Immature natural killer cell (primary cell): ENCODE results near the gene SF3B6. TPM values are rescaled to one million over a fixed set of nuclear protein-coding genes. Genes with fewer than 3 reads are reported as not detected.
"Not testable (repeated sequence)": the region's sequence is repeated elsewhere in the genome, so short reads cannot be mapped to it uniquely, and the experiment has no call there.

Source experiments
- DNase-seq, 3 donors: peaks; one replicate each; pipeline ENCODE4 v3.0.0; 2022; ENCODE audit warnings: mixed read lengths in 1 of 3
- H3K27ac Mint-ChIP-seq, 6 donors: one replicate each; pipeline ENCODE4 v1.8.0; 2020; ENCODE audit warnings: mixed read lengths in 6 of 6, mild to moderate bottlenecking in 5 of 6, inconsistent platforms in 4 of 6, moderate library complexity in 3 of 6
- H3K27me3 Mint-ChIP-seq, 3 donors: one replicate each; pipeline ENCODE4 v1.8.0; 2020 to 2021; ENCODE audit warnings: low read depth in 3 of 3, mild to moderate bottlenecking in 3 of 3, mixed read lengths in 3 of 3, moderate library complexity in 3 of 3, inconsistent platforms in 1 of 3
- H3K36me3 Mint-ChIP-seq, 3 donors: one replicate each; pipeline ENCODE4 v1.8.0; 2020; ENCODE audit warnings: mixed read lengths in 3 of 3, inconsistent platforms in 2 of 3, mild to moderate bottlenecking in 2 of 3
- H3K4me1 Mint-ChIP-seq, 2 donors: one replicate each; pipeline ENCODE4 v1.8.0; 2020; ENCODE audit warnings: inconsistent platforms in 2 of 2, mild to moderate bottlenecking in 2 of 2, mixed read lengths in 2 of 2, moderate library complexity in 1 of 2
- H3K4me3 Mint-ChIP-seq, 5 donors: one replicate each; pipeline ENCODE4 v1.8.0; 2020; ENCODE audit warnings: mild to moderate bottlenecking in 5 of 5, mixed read lengths in 5 of 5, inconsistent platforms in 3 of 5, moderate library complexity in 3 of 5
- H3K9me3 Mint-ChIP-seq, 6 donors: one replicate each; pipeline ENCODE4 v1.8.0; 2020; ENCODE audit warnings: mild to moderate bottlenecking in 6 of 6, mixed read lengths in 6 of 6, inconsistent platforms in 4 of 6, moderate library complexity in 3 of 6
- polyA plus RNA-seq, 3 donors: library from polyadenylated mRNA; unstranded; fragments of 300-500 nt; fragmentation: Illumina TruSeq; gene quantifications; one replicate each; pipeline ENCODE4 v1.2.3, GENCODE V29; 2021

SF3B6 gene
- polyA plus RNA-seq, 3 donors from 2014 or later = 173 to 199 (median 182) TPM

- Mint-ChIP-seq H3K4me3 (no peak overlapping the region), H3K4me1 (no peaks in the 10 kb centered on the region), H3K27ac (no peak overlapping the region), H3K36me3 (peaks cover 8 to 22% (median 14%) of the 10 kb centered on the region in 3 donors), H3K9me3 (peaks cover 0 to 13% (median 5%) of the 10 kb centered on the region in 6 donors), H3K27me3 (peaks cover 0 to 2% (median 0%) of the 10 kb centered on the region in 3 donors)
- no peak for DNase-seq
Measured at GRCh38 chr2:24107336-24107735, 31.2 kb upstream of the SF3B6 start.

GRCh38 chr2:24106786-24107185 lies 30.7 kb upstream of the SF3B6 start:
- no peak for DNase-seq
- no peak overlapping the region for H3K27ac Mint-ChIP-seq
- H3K27me3 Mint-ChIP-seq = peaks cover 0 to 2% (median 0%) of the 10 kb centered on the region in 3 donors
- H3K9me3 Mint-ChIP-seq = peaks cover 0 to 13% (median 5%) of the 10 kb centered on the region in 6 donors
- peaks cover 14 to 28% (median 20%) of the 10 kb centered on the region in 3 donors for H3K36me3 Mint-ChIP-seq
- H3K4me1 Mint-ChIP-seq = no peaks in the 10 kb centered on the region
- no peak overlapping the region for H3K4me3 Mint-ChIP-seq

DNA sequence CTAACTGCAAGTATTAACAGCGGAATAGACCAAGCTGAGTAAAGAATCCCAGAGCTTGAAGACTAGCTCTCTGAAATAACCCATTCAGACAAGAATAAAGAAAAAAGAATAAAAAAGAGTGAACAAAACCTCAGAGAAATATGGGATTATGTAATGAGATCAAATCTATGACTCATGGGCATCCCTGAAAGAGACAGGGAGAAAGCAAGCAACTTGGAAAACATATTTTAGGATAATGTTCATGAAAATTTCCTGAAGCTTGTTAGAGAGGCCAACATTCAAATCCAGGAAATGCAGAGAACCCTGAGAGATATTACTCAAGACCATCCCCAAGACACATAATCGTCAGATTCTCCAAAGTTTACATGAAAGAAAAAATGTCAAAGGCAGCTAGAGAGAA lies 29.7 kb upstream of the SF3B6 start:
- Mint-ChIP-seq H3K4me1 (no peaks in the 10 kb centered on the region), H3K9me3 (peaks cover 0 to 13% (median 5%) of the 10 kb centered on the region in 6 donors), H3K27ac (no peak overlapping the region), H3K4me3 (no peak overlapping the region), H3K27me3 (peaks cover 0 to 2% (median 0%) of the 10 kb centered on the region in 3 donors), H3K36me3 (peaks cover 15 to 29% (median 23%) of the 10 kb centered on the region in 3 donors)
- DNase-seq = no peak

DNA sequence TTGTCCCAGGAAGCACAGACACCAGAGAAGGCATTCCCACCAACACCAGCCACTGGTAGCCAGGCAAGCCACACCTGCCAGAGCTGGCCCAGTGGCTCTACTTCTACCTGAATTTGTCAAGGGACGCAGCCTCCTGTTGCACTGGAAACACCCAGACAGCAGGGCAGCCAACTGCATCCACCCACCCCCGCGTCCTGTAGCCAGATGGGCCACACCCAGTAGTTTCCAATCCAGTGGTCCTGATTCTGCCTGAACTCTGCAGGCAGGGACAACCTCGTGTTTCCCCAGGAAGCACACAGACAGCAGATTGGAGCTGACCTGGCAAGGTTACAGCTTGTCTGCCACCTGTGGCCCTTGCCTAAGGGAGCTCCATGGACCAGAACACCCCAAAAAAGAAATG lies 28.8 kb upstream of the SF3B6 start:
- Mint-ChIP-seq H3K4me3 (no peak overlapping the region), H3K27ac (no peak overlapping the region), H3K4me1 (no peaks in the 10 kb centered on the region), H3K27me3 (peaks cover 0 to 2% (median 0%) of the 10 kb centered on the region in 3 donors), H3K36me3 (peaks cover 15 to 36% (median 32%) of the 10 kb centered on the region in 3 donors), H3K9me3 (peaks cover 0 to 13% (median 7%) of the 10 kb centered on the region in 6 donors)
- no peak for DNase-seq

GRCh38 chr2:24104110-24104650 lies 28.1 kb upstream of the SF3B6 start:
- no peaks in the 10 kb centered on the region for H3K4me1 Mint-ChIP-seq
- DNase-seq = no peak
- peaks cover 4 to 13% (median 6%) of the 10 kb centered on the region in 6 donors for H3K9me3 Mint-ChIP-seq
- H3K27ac Mint-ChIP-seq = no peak overlapping the region
- peaks cover 0 to 2% (median 0%) of the 10 kb centered on the region in 3 donors for H3K27me3 Mint-ChIP-seq
- H3K36me3 Mint-ChIP-seq = peaks cover 15 to 39% (median 34%) of the 10 kb centered on the region in 3 donors
- H3K4me3 Mint-ChIP-seq = no peak overlapping the region

- peaks cover 4 to 15% (median 6%) of the 10 kb centered on the region in 6 donors for H3K9me3 Mint-ChIP-seq
- peaks cover 15 to 53% (median 47%) of the 10 kb centered on the region in 3 donors for H3K36me3 Mint-ChIP-seq
- H3K4me3 Mint-ChIP-seq = no peak overlapping the region
Measured at GRCh38 chr2:24102677-24103076, 26.6 kb upstream of the SF3B6 start.

DNA sequence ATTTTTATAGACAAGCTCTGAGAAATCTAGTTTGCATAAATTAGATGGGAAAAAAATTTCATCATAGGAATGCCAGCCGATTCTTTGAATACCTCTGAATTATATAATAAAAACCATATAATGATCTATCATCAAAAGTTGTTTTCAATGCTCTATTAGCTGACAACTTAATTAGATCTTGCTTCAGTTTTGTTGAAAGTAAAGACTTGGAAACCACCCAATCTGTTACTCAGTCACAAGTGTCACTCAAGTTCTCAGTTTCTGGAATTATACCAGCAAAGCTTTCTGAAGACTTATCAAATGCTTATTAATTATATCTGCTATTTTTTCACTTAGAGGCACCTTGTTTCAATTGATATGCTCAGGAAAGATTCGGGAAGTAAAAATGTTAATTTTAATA lies 25.9 kb upstream of the SF3B6 start:
- H3K4me3 Mint-ChIP-seq = no peak overlapping the region
- H3K36me3 Mint-ChIP-seq = peaks cover 15 to 53% (median 52%) of the 10 kb centered on the region in 3 donors
- no peak overlapping the region for H3K27ac Mint-ChIP-seq
- H3K4me1 Mint-ChIP-seq = no peaks in the 10 kb centered on the region
- H3K27me3 Mint-ChIP-seq = peaks cover 0 to 4% (median 2%) of the 10 kb centered on the region in 3 donors
- no peak for DNase-seq
- H3K9me3 Mint-ChIP-seq = peaks cover 3 to 14% (median 5%) of the 10 kb centered on the region in 6 donors

More at GRCh38 chr2:24102677-24103076, 26.6 kb upstream of the SF3B6 start:
- H3K27ac Mint-ChIP-seq = no peak overlapping the region
- no peak for DNase-seq
- peaks cover 0 to 2% (median 2%) of the 10 kb centered on the region in 3 donors for H3K27me3 Mint-ChIP-seq
- H3K4me1 Mint-ChIP-seq = no peaks in the 10 kb centered on the region

GRCh38 chr2:24100732-24101131 lies 24.6 kb upstream of the SF3B6 start:
- not testable (repeated sequence) for H3K27ac Mint-ChIP-seq, H3K27me3 Mint-ChIP-seq, H3K4me1 Mint-ChIP-seq, H3K4me3 Mint-ChIP-seq, H3K9me3 Mint-ChIP-seq, DNase-seq
- H3K36me3 Mint-ChIP-seq = peaks cover 19 to 65% (median 58%) of the 10 kb centered on the region in 3 donors

DNA sequence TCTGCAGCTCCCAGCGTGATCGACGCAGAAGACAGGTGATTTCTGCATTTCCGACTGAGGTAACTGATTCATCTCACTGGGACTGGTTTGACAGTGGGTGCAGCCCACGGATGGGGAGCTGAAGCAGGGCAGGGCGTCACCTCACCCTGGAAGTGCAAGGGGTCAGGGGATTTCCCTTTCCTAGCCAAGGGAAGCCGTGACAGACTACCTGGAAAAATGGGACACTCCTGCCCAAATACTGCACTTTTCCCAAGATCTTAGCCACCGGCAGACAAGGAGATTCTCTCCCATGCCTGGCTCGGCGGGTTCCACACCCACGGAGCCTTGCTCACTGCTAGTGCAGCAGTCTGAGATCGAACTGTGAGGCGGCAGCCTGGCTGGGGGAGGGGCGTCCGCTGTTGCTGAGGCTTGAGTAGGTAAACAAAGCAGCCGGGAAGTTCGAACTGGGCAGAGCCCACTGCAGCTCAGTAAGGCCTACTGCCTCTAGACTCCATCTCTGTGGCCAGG lies 19.1 kb upstream of the SF3B6 start:
- H3K4me3 Mint-ChIP-seq, H3K27me3 Mint-ChIP-seq: not testable (repeated sequence)

GRCh38 chr2:24093270-24093669 lies 17.1 kb upstream of the SF3B6 start:
- not testable (repeated sequence) for DNase-seq, H3K9me3 Mint-ChIP-seq, H3K27ac Mint-ChIP-seq, H3K4me3 Mint-ChIP-seq, H3K27me3 Mint-ChIP-seq, H3K4me1 Mint-ChIP-seq
- peaks cover 8 to 39% (median 31%) of the 10 kb centered on the region in 3 donors for H3K36me3 Mint-ChIP-seq

More for the DNA sequence above, 19.1 kb upstream of the SF3B6 start:
- not testable (repeated sequence) for H3K9me3 Mint-ChIP-seq, DNase-seq, H3K4me1 Mint-ChIP-seq, H3K27ac Mint-ChIP-seq
- H3K36me3 Mint-ChIP-seq = peaks cover 8 to 44% (median 42%) of the 10 kb centered on the region in 3 donors

DNA sequence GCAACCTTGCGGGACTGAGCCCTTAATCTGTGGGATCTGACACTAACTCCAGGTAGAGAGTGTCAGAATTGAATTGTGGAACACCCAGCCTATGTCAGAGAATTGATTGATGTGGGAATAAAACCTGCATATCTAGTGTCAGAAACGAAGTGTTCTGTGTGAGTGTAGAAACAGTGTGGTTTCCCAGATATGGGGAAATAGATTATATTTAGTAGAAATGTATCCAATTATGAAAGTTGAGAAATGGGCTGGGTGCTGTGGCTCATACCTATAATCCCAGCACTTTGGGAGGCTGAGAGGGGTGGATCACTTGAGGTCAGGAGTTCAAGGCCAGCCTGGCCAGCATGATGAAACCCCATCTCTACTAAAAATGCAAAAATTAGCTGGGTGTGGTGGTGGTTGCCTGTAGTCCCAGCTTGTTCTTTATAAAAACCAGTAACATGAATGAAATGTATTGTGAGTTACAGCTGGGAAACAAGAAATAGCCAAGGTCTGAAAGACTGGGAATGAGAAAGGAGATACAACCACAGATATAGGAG lies 12.8 kb upstream of the SF3B6 start:
- H3K27me3 Mint-ChIP-seq = peaks cover 0 to 3% (median 0%) of the 10 kb centered on the region in 3 donors
- no peak overlapping the region for H3K4me3 Mint-ChIP-seq
- no peaks in the 10 kb centered on the region for H3K9me3 Mint-ChIP-seq
- peaks cover 12 to 16% of the 10 kb centered on the region in 2 donors for H3K4me1 Mint-ChIP-seq
- no peak overlapping the region for H3K27ac Mint-ChIP-seq
- DNase-seq = no peak
- peaks cover 4 to 14% (median 8%) of the 10 kb centered on the region in 3 donors for H3K36me3 Mint-ChIP-seq

DNA sequence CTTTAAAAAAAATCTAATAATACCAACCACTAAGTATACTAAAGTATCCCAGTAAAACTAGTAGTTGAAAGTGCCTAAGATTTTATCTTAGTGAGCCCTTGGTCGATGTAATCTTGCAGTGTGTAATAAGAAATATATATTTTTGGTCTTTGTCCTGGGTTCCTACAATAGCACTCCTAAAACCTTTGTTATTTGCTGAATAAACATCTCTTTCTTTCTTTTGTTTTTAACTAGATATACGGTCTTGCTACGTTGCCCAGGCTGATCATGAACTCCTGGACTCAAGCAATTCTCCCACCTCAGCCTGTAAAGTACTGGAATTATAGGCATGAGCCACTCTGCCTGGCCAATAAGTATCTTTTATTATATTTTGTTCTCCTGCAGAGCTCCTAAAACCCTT lies 10.9 kb upstream of the SF3B6 start:
- DNase-seq = no peak
- H3K36me3 Mint-ChIP-seq = peaks cover 3 to 11% (median 4%) of the 10 kb centered on the region in 3 donors
- no peaks in the 10 kb centered on the region for H3K9me3 Mint-ChIP-seq
- no peak overlapping the region for H3K27ac Mint-ChIP-seq
- H3K4me1 Mint-ChIP-seq = peaks cover 17 to 23% of the 10 kb centered on the region in 2 donors
- no peak overlapping the region for H3K4me3 Mint-ChIP-seq
- H3K27me3 Mint-ChIP-seq = peaks cover 0 to 3% (median 0%) of the 10 kb centered on the region in 3 donors

GRCh38 chr2:24086241-24086640 lies 10.1 kb upstream of the SF3B6 start:
- H3K27ac Mint-ChIP-seq = no peak overlapping the region
- H3K4me3 Mint-ChIP-seq = peak overlapping the region in 1 of 5 donors; percentile 10
- peaks cover 0 to 3% (median 2%) of the 10 kb centered on the region in 3 donors for H3K27me3 Mint-ChIP-seq
- H3K9me3 Mint-ChIP-seq = no peaks in the 10 kb centered on the region
- peaks cover 17 to 23% of the 10 kb centered on the region in 2 donors for H3K4me1 Mint-ChIP-seq
- H3K36me3 Mint-ChIP-seq = peaks cover 3 to 11% (median 4%) of the 10 kb centered on the region in 3 donors
- no peak for DNase-seq

GRCh38 chr2:24085200-24085489 lies 9.0 kb upstream of the SF3B6 start:
- Mint-ChIP-seq H3K27ac (peak overlapping the region in 1 of 6 donors; percentile 35), H3K27me3 (peaks cover 0 to 3% (median 2%) of the 10 kb centered on the region in 3 donors)
- no peak for DNase-seq

More at GRCh38 chr2:24085200-24085489, 9.0 kb upstream of the SF3B6 start:
- peaks cover 17 to 23% of the 10 kb centered on the region in 2 donors for H3K4me1 Mint-ChIP-seq
- H3K9me3 Mint-ChIP-seq = no peaks in the 10 kb centered on the region
- H3K36me3 Mint-ChIP-seq = peaks cover 3 to 11% (median 4%) of the 10 kb centered on the region in 3 donors
- peak overlapping the region; percentile 78 to 89 (median 83) for H3K4me3 Mint-ChIP-seq
